CD4-positive, alpha-beta T cell treated with Interleukin-2 at 100 ng/mL for 4 hours (primary cell): Measurements from ENCODE around the gene IL36A.

ENCODE experiments used
- DNase-seq: peaks from one replicate; pipeline ENCODE4 v3.0.0-alpha.2; 2020; ENCODE audit warnings: low spot score

The IL36A gene, protein sequence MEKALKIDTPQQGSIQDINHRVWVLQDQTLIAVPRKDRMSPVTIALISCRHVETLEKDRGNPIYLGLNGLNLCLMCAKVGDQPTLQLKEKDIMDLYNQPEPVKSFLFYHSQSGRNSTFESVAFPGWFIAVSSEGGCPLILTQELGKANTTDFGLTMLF

DNA sequence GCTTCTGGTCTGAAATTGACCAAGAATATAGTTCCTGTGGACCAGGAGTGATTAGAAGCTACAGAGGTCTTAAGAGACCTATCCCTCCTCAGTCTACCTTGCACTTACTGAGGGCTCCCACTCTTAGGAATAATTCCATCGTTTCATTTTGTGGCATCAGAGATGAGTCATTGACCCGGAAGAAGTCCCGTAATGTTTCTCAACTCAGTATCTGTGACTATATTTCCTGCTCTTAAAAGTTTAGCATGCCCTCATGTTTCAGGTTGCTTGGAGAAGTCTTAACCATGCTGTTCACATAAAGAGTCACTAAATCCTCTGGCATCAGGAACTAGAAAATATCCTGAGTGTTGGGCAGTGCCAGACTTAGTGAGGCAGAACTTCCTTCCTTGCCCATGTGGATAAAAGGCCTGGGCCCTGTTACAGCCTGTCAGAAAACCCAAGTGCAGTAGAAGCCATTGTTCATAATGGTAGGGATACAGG lies at the start of gene IL36A:
IL36A (plus strand) TSS at position 430 of the 480 bp plus-strand sequence. CDS start 413 bp downstream, outside the sequence.
- no peak for DNase-seq

DNA sequence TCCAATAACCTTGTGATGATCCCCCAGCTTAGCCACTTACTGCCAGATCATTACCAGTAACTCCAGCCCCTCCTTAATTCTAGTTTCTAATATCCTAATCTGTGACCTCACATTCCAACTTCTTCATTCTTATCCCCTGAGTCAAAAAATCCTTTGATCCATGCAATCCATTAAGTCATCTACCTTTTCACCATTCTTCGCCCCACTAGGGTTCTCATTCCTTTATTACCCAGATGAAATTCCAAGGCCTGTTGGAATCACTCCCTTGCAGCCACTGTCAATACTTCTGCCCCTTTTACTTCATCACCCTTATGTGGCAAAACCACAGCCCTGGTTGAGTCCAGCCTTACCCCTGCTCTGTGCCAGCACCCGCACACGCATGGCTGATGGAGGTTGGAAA lies 47.7 kb upstream of the IL36A start:
- no peak for DNase-seq

DNA sequence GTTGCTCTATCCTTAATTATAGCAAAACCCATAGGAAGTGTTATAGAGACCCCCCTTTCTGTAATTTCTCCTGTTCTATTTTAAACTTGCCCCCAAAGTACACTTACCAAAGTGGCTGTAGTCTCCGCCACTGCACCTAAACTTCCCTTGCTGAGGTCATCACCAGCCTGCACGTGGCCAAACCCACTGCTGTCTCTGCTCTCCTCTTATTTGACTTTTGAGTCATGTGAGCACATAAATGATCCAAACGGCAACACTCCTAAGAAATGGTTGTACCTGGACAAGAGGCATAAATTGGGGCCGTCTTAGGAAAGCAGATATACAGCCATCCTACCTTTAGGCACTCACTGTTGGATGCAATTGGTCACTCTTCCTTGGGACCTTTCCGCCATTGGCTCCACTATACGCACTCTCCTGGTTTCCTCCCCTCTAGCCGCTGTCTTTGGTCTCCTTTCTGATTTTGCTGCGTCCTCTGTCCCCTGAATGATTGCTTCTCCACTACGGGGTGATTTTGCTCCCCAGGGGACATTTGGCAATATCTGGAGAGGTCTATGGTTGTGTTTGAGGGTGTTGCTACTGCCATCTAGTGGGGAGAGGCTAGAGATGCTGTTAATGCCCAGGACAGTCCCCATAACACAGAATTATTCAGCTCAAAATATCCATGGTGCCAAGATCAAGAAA lies 46.7 kb upstream of the IL36A start:
- DNase-seq, result peak; percentile 53

DNA sequence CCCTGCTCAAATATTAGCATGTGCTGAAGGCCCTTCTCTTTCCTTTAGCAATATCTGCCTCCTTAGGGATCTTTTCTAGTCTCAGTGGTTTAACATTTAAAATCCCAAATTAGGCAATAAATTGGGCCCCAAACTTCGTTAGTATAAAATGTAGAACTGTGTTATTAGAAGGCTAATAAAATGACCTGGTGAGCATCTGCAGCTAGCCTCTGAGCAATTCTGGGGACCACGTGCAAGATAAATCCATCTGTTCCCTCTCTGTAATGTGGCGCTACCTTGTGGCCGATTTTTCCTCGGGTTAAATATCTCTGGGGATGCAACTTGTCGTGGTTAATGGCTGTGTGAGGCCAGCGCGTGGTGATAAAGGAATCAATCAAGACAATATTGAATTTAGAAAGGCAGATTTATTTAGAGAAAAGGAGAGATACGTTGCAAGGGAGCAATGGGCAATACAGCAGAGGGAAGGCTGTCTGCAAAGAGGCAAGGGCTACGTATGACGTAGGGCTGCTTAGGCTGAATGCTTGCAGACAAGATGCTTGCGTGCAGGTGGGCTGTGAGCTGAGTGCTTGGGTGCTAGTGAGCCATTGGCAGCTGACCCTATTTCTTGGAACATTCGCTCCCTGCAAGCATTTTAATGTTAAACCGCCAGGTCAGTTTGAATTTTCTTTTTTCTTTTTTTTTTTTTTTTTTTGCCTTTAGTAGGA lies 46.0 kb upstream of the IL36A start:
- no peak for DNase-seq

DNA sequence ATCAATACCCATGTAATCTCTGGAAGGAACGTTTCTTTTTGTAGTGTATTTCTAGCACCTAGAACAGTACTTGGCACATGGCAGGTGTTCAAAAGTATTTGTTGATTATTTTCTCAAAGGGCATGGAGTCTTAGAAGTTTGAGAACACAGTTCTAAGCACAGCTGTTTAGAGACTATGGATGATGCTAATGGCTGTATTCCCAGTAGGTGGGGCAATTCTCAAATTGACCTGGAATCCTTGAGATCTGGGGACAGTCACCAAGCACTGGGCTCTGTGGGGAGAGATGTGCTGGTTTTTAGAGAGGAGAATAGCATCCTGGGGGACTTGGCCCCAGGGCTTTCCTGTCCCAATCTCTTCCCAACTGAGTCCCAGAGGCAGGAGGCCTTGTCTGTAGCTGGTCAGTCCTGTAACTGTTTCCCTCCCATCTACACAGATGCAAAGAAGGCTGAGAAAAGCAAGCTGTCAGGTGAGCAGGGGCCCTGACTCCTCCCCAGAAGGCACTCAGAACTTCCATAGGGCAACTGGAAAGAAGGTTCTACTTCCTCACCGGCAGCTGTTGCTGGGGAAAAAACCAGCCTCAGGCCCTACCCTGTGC lies 44.9 kb upstream of the IL36A start:
- no peak for DNase-seq

DNA sequence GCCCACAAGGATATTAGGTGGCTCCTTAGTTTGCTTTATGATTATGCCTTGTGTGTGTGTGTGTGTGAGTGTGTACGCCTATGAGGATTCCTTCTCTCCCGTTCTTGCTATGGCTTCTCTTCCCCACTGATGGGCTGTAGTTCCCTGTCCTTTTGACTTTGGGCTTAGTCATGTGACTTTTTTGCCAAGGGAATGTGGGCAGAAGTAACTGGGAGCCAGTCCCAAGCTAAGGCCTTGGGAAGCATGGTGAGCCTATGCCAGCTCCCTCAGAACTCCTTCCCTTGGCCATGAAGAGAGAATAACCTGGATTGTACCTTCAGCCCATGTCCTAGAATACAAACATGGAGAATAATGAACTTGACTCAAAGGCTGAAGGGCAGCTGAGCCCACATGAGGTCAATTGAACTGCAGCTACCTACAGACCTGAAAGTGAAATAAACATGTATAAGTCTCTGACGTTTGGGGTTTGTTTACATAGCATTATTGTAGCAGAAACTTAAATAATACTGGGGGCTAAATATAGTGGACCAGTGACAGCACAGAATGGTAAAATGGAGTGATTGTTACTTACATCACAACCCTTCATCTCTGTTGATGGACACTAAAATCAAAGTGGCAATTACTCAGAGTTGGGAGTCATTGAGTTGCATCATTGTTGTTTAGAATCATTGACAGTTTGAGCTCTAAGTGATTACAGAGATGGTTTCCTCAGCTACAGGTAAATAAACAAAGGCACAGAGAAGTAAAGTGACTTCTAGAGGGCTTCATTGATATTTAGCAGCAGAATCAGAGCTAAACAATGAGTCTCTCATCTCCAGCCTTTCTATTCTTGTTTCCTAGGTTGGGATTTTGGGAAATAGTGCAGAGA lies 42.7 kb upstream of the IL36A start:
- DNase-seq, result no peak

DNA sequence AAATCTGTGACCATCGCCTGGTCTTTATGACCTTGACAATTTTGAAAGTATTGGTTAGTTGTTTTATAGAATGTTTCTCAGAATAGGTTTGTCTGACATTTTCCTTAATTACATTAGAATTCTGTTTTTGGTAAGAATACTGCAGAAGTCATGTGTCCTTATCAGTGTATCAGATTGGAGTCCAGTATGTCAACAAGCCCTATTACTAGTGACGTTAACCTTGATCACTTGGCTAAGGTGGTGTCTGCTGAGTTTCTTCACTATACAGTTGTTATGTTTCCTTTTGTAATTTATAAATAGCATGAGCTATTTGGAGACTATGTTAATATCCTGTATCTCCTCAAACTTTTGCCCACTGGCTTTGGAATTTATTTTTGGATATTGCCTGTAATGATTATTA lies 38.2 kb upstream of the IL36A start:
- no peak for DNase-seq

DNA sequence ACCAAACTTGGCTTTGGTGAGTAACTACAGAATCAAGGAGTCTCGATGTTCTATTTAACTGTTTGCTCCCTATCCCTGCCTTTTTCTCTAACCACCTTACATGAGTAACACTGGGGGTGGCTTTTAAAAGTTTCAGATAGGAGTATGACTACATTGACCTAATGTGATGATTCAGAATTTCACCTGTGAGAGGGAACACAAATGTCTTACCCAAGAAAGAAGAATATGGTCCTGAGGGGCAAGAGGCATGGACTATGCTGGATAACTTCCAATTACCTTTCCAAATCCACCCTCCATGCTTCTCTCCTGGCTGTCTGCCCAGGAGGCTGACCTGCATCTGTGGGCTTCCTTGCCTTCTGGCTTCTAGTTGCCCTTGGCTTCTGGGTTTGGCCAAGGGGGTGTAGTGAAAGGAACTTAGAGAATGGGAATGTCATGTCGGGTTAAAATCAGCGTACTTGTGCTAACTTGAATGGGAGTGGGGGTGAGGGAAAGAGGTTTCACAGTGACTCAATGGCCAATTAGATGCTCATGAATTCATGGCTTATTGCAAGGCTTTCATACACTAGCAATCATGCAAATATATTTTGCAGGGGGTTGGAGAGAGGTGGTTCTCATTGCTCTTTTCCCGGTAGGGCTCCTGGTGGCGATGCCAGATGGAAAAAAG lies 32.7 kb upstream of the IL36A start:
- no peak for DNase-seq

DNA sequence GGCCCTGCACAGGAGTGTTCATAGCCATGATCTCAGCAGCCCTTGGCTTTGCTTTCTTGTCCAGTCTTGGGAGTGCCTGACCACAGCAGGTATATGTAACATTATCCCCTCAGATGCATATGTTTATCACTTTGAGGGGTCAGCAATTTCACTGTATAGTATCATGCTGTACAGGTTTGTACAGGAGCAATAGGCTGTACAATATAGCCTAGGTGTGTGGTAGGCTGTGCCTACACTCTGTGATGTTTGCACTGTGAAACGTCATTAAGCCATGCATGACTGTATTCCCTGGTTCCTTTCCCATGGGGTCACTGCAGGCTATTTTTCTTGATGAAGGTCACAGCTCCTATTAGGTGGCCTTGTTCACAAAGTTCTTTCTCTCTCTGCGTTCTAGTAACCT lies 32.1 kb upstream of the IL36A start:
- DNase-seq, result no peak

DNA sequence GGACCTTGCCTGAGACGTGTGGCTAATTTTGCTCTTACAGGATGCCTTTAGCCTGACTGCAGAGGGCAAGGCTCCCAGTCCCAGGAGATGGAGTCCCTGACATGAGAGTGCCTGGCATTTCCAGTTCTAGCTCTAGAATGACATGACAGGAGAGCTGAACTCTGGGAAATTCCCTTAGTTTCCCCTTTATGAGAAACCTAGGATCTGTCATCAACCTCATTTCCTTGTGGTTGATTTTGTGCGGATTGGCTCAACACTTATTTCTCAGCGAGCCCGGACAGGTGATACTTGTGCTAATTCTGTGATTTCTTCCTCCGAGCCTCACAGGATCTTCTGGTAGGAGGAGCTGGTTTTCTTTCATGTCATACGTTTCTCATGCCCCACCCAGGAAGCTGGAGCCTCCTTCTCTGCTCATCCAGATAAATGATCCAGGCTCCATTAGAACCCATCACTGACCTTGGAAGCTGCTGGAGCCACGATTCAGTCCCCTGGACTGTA lies 27.7 kb upstream of the IL36A start, which contains the start of gene IL36G:
IL36G (plus strand) TSS at position 448 of the 498 bp plus-strand sequence. CDS start 633 bp downstream, outside the sequence.
- no peak for DNase-seq

DNA sequence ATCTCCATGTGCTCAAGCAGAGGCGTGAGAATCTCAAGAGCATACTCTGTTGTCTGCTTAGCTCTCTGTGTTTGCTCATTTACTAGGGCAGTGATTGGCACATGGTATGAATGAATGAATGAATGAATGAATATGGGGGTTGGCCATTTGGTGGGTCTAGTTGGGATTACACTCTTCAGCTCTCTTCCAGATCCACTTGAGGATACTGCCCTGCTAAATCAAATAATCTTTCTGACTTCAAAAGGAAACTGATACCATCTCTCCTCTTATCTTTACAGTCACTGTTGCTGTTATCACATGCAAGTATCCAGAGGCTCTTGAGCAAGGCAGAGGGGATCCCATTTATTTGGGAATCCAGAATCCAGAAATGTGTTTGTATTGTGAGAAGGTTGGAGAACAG lies 25.5 kb upstream of the IL36A start:
- no peak for DNase-seq

DNA sequence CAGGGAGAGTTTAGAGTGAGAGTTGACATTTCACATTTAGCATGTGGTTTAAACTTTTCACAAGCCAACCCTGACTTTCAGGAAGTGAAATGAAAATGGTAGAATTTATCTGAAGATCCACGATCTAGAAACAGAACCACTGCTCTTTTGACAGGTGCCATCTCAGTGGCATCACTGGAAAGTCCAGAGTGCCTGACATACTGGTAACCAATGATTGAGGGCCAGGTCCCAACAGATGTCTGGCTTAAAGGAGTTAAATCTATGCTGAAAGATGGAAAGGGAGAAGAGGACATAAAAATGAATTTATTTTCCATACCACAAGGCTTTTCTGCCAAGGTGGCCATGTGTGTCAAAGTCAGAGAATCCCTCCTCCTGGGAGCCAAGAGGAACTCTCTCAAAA lies 24.7 kb upstream of the IL36A start:
- no peak for DNase-seq

DNA sequence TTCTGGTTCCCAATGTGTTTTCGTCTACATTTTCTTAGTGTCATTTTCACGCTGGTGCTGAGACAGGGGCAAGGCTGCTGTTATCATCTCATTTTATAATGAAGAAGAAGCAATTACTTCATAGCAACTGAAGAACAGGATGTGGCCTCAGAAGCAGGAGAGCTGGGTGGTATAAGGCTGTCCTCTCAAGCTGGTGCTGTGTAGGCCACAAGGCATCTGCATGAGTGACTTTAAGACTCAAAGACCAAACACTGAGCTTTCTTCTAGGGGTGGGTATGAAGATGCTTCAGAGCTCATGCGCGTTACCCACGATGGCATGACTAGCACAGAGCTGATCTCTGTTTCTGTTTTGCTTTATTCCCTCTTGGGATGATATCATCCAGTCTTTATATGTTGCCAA lies 20.2 kb upstream of the IL36A start:
- DNase-seq, result peak; percentile 33

DNA sequence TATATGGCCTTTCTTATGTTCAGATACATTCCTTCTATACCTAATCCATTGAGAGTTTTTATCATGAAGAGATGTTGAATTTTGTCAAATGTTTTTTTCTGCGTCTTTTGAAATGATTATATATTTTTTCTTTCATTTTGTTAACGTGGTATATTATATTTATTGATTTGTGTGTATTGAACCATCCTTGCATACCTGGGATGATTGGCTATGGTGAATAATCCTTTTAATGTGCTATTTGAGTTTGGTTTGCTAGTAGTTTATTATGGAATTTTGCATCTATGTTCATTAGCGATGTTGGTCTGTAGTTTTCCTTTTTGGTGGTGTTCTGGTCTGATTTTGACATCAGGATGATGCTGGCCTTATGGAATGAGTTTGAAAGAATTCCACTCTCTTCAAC lies 15.6 kb upstream of the IL36A start:
- DNase-seq, result no peak

DNA sequence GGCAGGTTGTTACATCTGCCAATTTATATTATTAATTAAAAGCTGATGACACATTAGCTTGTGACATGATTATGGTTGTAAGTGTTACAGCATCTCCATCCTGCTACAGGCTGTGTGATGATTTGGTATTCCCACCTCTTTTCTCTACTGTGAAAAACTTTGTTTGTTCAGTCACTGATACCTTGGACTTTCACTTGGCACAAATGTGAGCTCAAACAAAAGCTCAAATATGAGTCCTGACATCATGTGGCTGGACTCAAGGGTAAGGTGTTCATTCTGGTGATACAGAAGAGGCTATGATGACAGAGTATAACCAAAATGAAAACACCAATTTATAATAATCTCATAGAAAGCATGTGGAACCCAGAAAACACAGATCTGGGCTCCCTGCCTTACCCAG lies 11.4 kb upstream of the IL36A start:
- DNase-seq, result no peak

DNA sequence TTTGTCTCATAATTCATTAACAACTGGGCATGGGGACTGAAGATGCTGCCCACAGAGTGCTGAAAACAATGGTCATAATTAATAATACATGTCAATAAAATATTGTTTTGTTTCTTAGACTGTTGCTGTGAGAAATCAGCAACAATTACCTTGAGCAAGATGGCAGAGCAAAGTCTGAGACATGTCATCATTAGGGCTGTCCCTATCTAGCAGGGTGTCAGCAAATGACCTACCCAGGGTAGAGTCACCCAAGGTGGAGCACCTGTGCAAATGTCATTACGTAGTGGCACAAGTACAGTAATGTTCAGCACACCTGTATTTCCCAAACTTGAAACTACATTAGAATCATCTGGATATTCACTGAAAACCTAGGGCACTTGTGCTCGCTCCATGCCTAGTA lies 10.6 kb upstream of the IL36A start:
- no peak for DNase-seq

DNA sequence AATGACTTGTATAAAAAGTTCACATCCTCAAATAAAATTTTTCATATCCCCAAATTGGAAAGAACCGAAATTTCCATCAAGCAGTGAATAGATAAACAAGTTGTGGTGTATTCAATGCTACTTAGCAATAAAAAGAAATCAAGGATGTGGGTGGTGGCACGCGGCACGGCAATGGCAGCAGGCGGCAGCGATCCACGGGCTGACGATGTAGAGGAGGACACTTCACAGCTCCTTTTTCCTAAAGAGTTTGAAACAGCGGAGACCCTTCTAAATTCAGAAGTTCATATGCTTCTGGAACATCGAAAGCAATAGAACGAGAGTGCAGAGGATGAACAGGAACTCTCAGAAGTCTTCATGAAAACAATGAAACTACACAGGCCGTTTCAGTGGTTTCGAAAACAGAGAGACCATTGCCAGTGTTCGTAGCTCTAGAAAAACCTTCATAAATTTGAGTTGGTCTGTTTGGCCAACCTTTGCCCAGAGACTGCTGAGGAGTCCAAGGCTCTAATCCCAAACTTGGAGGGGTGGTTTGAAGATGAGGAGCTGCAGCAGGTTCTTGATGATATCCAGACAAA lies 9.8 kb upstream of the IL36A start:
- peak; percentile 25 for DNase-seq

DNA sequence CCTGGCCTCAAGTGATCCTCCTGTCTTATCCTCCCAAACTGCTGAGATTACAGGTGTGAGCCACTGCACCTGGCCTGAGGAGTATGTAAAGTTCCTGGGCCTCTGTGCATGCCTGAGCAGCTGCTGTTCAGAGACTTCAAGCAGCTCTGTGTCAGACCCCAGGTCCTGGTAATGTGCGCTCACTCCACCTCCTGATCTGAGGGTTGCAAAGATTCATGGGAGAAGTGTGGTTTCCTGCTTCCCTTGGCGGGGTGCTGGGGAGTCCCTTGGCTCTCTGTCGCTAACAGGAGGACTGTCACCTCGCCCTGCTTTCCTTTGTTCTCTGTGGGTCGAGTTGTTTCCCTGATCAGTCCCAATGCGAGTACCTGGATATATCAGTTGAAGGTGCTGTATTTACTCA lies 8.6 kb upstream of the IL36A start:
- DNase-seq, result peak; percentile 80

DNA sequence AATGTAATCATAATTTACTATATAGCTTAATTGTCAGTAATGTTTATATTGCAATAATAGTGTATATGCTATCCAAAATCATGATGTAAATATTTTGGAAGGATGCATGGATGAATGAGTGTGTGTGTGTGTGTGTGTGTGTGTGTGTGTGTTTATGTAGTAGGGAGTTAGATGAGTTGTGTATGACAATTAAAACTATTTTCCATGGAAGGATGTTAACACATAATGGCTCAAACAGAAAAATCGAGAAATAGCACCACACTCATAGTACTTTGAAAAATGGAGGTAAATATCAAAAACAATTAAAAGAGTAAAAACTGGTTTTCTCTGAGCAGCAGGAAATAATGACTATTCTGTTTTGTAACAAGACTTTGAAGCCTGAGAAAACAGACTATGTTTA lies 8.1 kb upstream of the IL36A start:
- no peak for DNase-seq

DNA sequence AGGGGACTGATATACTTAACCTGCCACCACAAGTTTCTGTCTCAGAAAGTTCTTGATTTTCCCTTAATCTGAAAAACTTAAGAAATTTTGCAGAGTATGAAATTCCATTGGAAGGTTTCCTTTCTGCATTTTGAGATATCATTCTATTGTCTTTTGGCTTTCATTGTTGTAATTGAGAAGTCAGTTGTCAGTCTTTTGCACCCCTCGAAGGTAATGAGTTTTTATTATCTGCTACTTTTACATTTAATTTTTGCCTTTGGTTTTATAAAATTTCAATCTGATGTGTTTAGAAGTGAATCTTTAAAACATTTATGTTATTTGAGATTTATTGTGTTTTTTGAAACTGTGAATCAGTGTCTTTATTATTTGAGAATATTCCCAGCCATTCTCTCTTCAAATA lies 4.8 kb upstream of the IL36A start:
- DNase-seq, result no peak

DNA sequence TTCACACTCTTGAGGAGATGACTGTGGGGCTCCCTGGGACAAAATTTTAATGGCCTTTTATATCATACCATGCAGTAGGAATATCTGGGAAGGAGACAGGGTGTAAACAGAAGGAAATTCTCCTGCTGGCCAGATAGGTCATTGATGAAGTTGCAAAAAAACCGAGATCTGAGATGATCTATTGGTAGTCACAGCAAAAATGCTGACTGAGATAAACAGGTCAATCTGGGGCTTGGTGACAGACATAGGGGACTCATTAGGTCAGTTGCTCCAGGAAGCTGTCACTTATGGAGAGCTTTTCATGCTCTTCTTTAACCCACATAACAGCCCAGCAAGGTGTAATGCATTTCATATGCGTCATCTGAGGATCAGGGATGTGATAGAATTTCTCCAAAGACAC lies 2.6 kb upstream of the IL36A start:
- no peak for DNase-seq
